GM21515 (cell line): ENCODE results near the gene AFF3.

ENCODE experiments used
- ATAC-seq: cut with Tn5 transposase; IDR thresholded peaks from one replicate; pipeline ENCODE4 v1.9.1; 2021; ENCODE audit not compliant: unreplicated experiment

The AFF3 gene

DNA sequence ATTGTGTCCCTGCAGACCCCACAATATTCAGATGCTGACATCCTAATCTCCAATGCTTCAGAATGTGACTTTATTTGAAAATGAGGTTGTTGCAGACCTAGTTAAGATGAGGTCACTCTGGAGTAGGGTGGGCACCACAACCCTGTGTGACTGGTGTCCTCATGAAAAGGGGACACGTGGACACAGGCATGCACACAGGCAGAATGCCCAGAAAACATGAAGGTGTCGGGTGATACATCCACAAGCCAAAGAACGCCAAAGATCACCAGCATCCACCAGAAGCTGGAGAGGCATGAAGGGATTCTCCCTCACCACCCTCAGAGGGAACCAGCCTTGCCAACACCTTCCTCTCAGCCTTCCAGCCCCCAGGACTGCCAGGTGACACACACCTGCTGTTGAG lies 69.3 kb downstream of the AFF3 start:
- ATAC-seq = no peak

DNA sequence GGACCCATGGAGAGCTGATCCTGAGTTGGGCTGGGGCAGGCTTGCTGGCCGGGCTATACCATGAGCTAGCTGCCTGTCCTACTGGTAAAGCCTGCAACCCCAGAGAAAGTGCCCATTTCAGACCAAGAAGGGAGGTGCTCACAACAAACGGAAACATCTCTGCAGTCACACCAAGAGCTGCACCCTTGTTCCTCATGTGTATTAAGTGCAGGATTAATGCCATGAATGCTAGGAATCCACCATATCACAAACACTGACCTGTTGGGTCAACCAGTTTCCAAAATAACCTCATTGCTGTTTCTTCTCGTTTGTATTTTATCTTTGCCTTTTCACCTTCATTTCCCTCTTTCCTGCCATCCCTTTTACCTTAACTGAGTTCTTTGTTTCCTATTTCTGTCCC lies 69.9 kb downstream of the AFF3 start:
- ATAC-seq = no peak

DNA sequence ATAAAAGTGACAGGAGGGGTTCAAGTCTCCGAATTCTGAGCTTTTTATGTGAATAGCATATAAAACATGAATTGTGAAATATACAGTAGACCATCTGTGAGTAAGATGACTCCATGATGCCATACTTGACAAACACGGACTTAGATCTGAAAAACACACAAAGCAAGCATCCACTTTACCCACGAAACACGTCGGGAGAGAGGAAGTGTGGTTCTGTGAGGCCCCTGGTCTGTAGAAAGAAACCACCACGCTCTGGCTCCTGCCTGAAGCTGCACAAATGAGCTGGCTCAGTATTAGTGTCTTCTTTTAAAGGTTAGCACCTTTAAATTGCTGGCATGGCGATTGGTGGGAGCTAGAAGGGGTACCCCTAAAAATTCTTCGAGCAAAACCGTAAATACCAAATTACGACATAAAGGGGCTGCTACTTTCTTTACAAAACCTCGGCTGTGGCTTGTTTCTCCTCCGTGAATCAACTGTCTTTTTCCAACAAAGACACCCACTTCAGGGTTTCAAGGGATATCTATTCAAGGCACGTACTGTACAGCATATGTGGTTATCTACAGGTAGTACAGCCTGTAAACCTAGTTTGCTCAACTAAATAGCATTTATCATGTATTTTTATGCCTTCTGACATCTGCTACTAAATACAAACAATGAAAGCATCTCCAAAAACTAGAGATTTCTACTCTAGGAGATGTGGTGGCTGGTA lies 70.9 kb downstream of the AFF3 start:
- ATAC-seq = no peak

DNA sequence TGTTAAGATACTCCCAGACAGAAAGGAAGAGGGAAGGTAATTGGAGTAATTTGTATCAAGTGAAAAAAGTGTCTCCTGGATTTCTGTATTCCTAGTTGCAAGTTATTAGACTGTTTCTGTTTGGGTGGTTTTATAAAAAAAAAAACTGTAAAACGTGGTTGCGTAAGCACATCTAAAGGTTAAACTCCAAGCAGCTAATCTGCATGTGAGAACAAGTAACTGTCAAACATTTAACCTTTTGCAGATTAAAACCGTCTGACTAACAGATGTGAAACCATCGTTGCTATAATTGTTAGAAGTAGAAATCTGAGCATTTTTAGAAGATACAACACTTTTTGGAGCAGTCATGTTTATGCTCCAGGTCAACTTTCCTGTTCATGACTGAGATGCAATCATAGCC lies 72.3 kb downstream of the AFF3 start:
- ATAC-seq = no peak

DNA sequence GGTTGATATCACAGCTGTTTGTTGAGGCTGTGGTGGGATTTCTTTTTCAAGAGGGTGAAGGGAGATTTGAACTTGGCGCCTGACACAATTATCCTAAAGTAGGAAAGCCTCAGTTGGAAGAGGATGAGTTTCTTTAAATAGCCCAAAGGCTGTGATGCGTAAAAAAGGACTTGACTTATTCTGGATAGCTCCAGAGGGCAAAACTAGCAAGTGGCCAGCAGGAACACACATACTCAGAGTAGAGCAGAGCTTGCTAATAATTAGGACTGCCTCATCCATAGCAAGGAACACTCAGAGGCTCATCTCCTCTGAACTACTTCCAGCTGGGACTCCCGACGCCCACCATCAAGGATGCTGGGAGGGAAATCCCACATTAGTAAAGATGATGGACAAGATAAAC lies 74.0 kb downstream of the AFF3 start:
- no peak for ATAC-seq

DNA sequence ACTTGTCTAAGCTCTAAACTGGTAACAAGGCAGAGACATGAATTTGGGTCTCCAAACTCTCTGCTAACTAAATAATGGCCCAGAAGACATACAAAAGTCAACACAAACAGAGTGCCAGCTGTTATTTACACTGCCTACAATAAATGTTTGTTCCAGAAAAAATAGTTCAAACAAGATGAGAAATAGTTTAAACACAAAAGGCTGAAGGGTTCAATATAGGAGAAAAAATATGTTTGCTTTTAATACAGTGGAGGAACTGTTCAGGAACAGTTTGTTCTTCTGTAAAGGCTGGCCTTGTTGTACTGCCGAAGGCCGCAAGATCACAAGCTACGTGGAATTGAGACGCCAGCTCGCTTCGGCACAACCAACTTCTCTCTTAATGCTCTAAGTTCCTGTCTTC lies 74.6 kb downstream of the AFF3 start:
- ATAC-seq = no peak

DNA sequence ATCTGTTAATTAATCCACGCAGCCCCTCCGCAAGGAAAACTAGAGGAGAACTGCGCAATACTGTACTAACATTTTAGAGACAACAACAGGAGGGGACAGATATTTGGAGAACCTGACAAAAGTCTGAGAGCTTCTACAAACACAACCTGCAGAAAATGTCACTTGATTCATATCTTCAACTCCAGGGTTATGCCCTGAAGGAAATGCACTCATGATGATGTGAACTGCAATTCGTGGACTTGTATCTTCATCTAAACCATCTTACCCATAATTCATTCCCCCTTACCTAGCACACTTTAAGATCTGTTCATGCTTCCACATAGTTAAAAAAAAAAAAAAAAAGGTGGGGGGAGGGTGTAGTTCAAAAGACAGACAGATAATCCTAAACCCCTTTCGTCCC lies 75.5 kb downstream of the AFF3 start:
- ATAC-seq = no peak

DNA sequence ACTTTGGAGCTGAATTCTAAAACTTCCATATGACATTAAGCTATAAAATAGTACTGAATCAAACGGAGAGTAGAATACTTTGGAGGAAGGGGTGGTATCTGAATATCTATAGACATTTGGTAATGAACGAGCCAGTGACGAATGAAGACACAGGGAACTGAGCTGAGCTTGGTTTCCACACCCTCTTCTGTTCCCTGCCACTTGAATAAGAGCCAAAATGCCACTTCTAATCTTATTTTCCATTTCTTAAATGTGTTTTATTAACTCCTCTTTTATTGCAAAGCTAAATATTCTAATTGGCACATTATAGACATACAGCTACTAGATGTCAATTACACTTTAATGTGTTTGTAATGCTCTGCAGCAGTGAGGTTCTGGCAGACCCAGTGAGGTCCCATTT lies 76.1 kb downstream of the AFF3 start:
- no peak for ATAC-seq

DNA sequence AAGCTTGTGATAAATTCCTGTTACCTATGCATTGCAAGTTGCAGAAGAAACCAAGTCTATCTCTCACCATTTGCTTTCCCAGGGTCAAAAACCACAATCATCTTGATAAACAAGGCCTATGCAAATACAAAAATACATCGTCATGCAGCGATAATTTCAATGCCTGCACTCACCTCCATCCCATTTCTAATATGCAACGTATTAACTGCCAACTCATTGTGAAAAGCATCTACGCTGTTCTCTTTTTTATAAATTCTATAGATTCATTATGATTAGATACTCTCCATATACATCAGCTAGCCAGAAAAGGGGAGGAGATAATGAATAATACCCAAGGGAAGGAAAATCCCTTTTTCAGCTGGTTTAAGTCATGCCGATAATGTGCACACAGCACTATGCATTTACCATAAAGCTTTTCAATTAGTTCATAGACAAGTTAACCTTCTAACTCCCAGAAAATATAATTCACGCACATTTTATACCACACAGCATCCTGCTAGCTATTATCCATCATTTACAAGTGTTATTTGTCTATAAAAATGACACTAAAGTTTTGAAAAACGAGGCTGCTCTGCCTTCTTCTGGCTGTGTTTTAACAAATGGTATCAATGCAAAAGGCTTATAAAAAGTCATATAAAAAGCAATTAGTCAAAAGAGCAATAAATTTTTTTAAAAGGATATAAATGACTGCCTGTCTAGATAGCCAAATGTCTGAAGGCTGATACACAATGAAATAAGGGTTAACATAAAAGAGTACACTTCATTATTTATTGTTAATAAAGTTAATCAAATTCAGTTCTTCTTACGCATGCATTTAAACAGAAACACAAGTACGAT lies 77.6 kb downstream of the AFF3 start:
- no peak for ATAC-seq

DNA sequence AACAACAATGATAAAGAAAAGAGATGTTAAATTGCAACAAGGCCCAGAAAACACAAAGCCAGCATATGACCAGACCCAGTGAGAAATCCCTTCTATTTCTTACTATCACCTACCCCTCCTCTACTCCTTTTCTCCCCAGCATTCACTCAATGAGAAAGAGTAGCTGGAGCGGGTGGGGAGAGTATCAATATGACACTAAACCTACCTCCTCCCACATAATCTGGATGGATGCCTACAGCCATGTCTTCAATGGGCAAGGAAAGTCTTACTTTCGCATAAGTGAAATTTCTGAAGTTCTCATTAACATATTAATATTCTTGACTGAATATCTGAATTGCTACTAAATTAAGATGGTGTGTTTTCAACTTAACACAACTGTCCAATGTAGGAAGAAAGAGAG lies 78.2 kb downstream of the AFF3 start:
- ATAC-seq = no peak

DNA sequence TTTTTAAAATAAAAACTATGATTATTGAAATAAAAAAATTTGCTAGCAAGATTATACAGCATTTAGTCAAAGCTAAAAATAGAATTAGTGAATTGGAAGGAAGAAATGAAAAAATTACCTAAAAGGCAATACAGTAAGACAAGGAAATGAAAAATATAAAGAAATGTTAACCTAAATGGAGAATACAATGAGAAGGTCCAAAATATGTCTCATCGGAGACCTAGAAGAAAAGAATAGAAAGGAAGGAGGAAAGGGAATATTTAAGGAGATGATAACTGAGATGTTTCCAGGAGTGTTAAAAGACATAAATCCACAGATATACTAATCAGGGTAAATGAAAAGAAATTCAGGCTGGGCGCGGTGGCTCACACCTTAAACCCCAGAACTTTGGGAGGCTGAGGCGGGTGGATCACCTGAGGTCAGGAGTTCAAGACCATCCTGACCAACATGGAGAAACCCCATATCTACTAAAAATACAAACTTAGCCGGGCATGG lies 78.9 kb downstream of the AFF3 start:
- no peak for ATAC-seq

DNA sequence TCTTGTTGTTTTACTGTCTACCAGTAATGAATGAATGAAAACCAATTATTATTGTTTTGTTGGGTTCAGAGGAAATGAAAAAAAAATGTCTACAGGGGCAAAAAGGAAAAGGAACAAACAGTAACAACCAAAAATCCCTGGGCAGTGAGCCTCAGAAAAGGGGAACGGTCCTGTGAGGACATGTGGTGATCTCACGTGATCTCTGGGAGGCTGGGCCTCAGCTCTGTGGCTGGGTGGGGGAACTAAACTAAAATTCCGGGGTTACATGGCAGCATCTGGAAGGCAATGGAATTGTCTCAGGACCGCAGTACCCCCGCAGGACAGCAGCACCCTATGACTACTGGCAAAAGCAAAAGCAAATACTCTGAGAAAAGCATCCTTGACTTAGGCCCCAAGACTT lies 80.1 kb downstream of the AFF3 start:
- no peak for ATAC-seq

DNA sequence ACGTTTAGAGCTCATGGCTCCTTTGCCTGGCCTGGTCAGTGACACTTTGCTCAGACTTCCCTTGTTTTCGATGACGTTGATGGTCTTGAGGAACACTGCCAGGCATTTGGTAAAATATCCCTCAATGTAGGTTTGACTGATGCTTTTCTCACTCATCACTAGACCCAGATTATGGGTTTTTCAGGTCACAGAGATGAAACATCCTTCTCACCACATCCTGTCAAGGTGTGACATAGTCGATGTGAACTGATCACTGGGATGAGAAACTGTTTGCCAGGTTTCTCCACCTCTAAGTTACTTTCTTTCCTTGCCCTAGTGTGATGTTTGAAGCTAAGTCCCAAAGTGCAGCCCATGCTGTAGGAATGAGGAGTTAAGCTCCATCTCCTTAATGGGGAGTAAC lies 81.5 kb downstream of the AFF3 start:
- ATAC-seq = no peak

DNA sequence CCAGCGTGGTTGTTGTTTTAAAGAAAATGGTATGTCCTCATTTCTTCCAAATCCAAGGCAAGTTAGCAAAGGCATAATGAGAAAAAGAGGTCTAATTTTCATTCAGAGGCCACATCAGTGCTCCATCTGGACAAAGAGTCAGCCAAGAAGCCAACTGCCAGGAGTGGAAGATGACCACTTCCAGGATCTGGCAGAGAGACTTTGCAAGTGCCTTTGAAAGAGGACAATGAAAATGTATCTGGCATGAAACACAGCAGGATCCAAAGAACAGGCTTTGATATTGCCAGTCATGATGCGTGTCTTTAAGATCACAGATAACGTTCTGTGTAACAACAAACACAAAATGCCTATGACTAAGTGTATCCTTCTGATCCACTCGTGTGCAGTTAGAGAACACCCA lies 82.8 kb downstream of the AFF3 start:
- no peak for ATAC-seq

DNA sequence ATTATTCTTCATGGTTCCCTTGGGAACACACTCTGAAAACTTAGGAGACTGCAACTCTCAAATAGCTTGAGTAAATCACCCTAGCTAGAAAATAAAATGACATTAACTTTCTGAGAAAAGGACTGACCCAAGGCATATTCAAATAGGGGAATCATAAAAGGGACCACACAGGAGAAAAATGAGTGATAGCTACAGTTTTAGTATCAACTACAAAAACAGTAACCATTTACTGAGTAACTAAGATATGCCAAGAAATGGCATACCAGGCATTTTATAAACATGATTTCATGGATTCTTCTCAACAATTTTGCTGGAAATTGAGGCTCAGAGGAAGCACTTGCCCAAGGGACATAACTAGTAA lies 84.5 kb downstream of the AFF3 start:
- ATAC-seq = no peak

DNA sequence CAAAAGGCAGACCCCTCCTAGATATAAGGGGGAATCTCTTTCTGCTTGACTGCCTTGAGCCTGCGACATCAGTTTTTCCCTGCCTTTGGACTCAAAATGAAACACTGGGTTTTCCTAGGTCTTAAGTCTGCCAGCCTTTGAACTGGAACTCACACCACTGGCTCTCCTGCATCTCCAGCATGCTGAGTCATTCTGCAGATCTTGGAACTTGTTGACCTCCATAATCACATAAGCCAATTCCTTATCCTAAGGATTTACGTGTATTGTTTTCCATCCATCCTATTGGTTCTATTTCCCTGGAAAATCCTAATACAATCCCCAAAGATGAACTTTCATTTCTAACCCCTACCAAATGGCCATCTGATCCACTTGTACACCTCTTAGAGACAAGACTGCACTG lies 88.0 kb downstream of the AFF3 start:
- no peak for ATAC-seq

DNA sequence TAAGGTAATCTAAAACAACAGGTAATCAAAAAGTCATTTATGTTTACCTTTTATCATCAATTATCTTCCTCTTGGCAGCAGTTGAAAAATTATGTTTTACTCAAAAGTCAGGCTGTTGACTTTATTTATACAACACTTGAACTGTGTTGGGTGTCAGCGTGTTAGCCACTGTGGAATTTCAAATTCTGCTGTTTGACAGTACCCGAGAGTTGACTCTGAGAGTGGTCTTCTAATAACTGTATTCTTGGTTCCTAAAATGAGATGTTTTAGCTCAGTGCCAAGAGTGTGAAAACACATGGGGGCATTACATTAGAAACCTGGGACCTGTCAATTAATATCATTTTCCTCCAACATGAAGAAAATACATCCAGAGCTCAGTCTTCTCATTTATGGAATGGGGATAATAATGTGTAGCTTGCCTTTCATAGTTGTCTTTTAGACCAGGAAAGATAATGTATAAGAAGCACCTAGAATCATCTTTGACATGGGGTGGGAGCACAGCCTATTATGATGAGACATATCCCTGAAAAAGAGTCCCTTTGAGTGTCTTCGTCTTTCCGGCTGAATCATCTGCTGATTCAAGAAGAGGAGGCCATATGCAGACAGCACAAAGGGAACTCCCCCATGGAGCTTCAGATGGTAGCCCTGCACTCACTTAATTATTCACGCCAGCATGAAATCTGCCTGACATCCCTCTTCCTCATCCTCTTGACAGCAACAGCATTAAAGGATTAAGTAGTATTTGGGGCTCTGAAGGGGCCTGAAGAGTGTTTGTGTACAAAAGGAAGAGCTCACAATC lies 89.1 kb downstream of the AFF3 start:
- no peak for ATAC-seq

DNA sequence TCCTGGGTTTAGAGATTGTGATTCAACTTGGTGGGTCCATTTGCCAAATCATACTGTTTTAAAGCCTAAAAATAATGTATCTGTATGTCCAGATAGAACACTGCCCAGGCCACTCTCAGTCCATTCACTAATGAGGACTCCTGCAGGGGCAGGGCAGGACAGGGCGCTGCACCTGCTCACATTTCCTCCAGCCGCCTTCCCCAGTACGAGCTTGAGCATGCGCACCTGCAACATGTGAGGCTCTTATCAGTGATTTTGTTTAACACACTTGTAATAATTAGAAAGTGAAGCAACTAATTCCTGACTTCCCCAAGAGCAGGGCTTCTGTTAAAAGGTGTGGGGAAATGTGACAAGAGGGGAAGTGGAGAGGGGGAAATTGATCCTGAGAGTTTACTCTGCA lies 89.7 kb downstream of the AFF3 start:
- no peak for ATAC-seq

DNA sequence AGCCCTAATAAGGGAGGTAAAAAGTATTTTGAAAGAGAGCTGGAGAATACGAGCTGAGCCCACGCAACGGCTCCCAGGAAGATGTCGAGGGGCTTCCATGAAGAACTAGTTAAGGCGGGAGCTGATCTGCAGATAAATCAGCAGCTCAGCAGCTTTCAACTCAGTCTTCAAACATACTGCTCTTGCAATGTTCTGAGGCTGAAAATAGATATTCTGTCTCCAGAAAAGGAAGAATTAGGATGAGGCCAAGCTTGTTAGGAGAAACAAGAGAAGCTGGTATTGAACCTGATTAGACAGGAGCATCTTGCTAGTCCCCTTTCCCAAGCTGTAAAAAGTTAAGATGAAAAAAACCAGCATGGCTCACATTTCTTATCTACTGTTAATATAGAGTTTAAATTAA lies 91.1 kb downstream of the AFF3 start:
- no peak for ATAC-seq

DNA sequence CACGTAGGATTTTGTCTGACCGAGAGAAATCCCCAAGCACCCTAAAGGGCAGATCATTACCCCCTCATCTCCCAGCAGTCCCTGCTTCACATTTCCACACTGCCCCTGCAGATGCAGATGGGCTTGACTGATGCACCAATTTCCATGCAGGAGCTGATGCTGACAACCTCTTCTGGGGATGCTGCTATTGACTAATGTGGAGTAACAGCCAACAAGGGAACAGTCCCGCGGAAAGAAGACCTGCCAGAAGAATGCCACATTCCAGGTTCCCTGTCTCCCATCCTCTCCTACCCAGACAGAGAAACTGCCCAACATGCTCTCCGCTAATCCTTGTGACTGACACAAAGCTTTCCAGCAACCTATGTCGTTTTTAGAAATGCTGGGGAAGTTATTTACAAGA lies 91.7 kb downstream of the AFF3 start:
- ATAC-seq = no peak

DNA sequence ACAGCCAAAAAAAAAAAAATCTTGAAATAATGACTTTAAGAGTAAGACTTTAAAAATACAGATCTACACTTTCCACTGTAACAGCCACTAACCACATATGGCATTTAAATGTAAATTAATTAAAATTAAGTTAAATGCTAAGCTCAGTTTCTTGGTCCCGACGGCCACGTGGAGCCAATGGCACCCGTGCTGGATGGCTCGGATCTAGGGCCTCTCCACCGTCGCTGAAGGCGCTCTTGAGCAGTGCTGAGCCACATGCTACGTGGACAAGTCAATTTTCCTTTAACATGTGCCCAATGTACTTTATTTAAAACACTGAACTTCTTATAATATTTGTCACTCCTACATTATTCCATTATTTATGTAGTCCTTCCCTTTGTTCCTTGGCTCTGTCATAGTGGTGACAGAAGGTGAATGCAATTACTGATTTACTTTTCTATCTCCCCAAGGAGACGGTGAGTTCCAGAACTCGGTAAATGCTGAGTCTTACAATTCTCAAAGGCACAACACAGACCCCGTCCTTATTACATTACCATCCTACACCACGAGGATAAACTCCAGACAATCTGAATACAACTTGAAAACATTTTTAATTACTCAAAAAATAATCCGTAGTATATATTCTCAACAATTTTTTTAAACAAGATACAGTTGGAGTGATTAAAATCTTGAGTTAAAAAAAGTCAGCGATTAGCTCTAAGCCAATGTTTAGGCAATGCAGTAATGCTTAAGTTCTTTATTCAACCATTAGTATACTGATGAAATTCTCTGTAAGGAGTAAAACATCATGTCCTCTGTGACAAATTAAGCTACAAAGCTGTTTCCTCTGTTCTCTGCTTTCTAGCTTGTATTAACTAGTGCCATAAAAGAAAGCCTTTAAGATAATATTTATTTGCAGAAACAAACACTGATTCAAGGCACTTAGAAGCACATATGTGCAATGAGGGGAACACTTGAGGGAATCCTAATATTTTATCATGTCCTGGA lies 95.1 kb downstream of the AFF3 start:
- ATAC-seq = no peak
